GM18909 (cell line): ENCODE results near the gene OR2G3.

Experiments used
- ATAC-seq: cut with Tn5 transposase; IDR thresholded peaks from one replicate; pipeline ENCODE4 v1.9.1; 2021; ENCODE audit warnings: mild to moderate bottlenecking; ENCODE audit not compliant: unreplicated experiment, poor library complexity

OR2G3 gene

GRCh38 chr1:247605286-247605685 lies at the start of gene OR2G3:
Gene OR2G3 (plus strand): TSS chr1:247605586. CDS start chr1:247605586, 0 bp downstream.
- ATAC-seq = no peak

- no peak for ATAC-seq
Observed at GRCh38 chr1:247557926-247558674, 47.3 kb upstream of the OR2G3 start.

- no peak for ATAC-seq
Observed at GRCh38 chr1:247561711-247562110, 43.7 kb upstream of the OR2G3 start.

- no peak for ATAC-seq
Observed at GRCh38 chr1:247562198-247562597, 43.2 kb upstream of the OR2G3 start.

GRCh38 chr1:247574236-247574635 lies 31.1 kb upstream of the OR2G3 start:
- no peak for ATAC-seq

GRCh38 chr1:247574664-247575063 lies 30.7 kb upstream of the OR2G3 start:
- no peak for ATAC-seq

GRCh38 chr1:247576514-247576913 lies 28.9 kb upstream of the OR2G3 start:
- ATAC-seq = peak; percentile 55

GRCh38 chr1:247578946-247579460 lies 26.4 kb upstream of the OR2G3 start:
- ATAC-seq = no peak

- no peak for ATAC-seq
Observed at GRCh38 chr1:247588060-247588459, 17.3 kb upstream of the OR2G3 start, which contains the start of gene OR2G2. Gene OR2G2 (plus strand): TSS chr1:247588360. CDS start chr1:247588360, 0 bp downstream.

- ATAC-seq = no peak
Observed at GRCh38 chr1:247613405-247613804, 8.0 kb downstream of the OR2G3 start.

GRCh38 chr1:247614625-247615024 lies 9.2 kb downstream of the OR2G3 start:
- no peak for ATAC-seq

GRCh38 chr1:247627951-247628350 lies 22.6 kb downstream of the OR2G3 start:
- ATAC-seq = no peak

- no peak for ATAC-seq
Observed at GRCh38 chr1:247638011-247638410, 32.6 kb downstream of the OR2G3 start.

- no peak for ATAC-seq
Observed at GRCh38 chr1:247638781-247639180, 33.4 kb downstream of the OR2G3 start.

- no peak for ATAC-seq
Observed at GRCh38 chr1:247639381-247639981, 34.1 kb downstream of the OR2G3 start.

GRCh38 chr1:247642742-247643141 lies 37.4 kb downstream of the OR2G3 start:
- no peak for ATAC-seq

- ATAC-seq = no peak
Observed at GRCh38 chr1:247646867-247647266, 41.5 kb downstream of the OR2G3 start.

GRCh38 chr1:247647864-247648263 lies 42.5 kb downstream of the OR2G3 start:
- ATAC-seq = no peak

GRCh38 chr1:247653040-247653439 lies 47.7 kb downstream of the OR2G3 start:
- ATAC-seq = no peak
